Type B pancreatic cell (in vitro differentiated cells): ENCODE data around the gene ANKRD36C. TPM values are rescaled to one million over a fixed set of nuclear protein-coding genes. Genes with fewer than 3 reads are reported as not detected.
"Not testable (repeated sequence)": the region's sequence is repeated elsewhere in the genome, so short reads cannot be mapped to it uniquely, and the experiment has no call there.

Experiments used
- DNase-seq: peaks from one replicate; pipeline ENCODE4 v3.0.0; 2021; ENCODE audit warnings: mixed read lengths; ENCODE audit not compliant: unreplicated experiment; ENCODE audit errors: extremely low spot score
- H3K27ac Mint-ChIP-seq: 2 replicates; pipeline ENCODE4 v1.8.0; 2021; ENCODE audit warnings: mild to moderate bottlenecking, mixed read lengths
- H3K27me3 Mint-ChIP-seq: 2 replicates; pipeline ENCODE4 v1.8.0; 2021; ENCODE audit warnings: mixed read lengths
- H3K36me3 Mint-ChIP-seq: 2 replicates; pipeline ENCODE4 v1.8.0; 2021; ENCODE audit warnings: mixed read lengths
- H3K4me1 Mint-ChIP-seq: one replicate; pipeline ENCODE4 v1.8.0; 2021; ENCODE audit warnings: mixed read lengths; ENCODE audit not compliant: unreplicated experiment
- H3K4me3 Mint-ChIP-seq: 2 replicates; pipeline ENCODE4 v1.8.0; 2021; ENCODE audit warnings: mild to moderate bottlenecking, mixed read lengths
- H3K9me3 Mint-ChIP-seq: 2 replicates; pipeline ENCODE4 v1.8.0; 2021; ENCODE audit warnings: mixed read lengths
- CTCF ChIP-seq: fragments of 200-600 bp; sonication (generic); conservative IDR thresholded peaks from 2 replicates; pipeline ENCODE4 v1.5.0; 2021; ENCODE audit warnings: antibody characterized with exemption, mild to moderate bottlenecking
- total RNA-seq: library from RNA; stranded (reverse); gene quantifications from 2 replicates; pipeline ENCODE4 v1.2.1, GENCODE V29; 2021; ENCODE audit warnings: low replicate concordance

ANKRD36C gene
- total RNA-seq, 1 donor from 2014 or later: 47.0 TPM

GRCh38 chr2:96006248-96006647 is 14.6 kb upstream of the ANKRD36C start:
- H3K36me3 Mint-ChIP-seq, H3K4me3 Mint-ChIP-seq, H3K27ac Mint-ChIP-seq, H3K9me3 Mint-ChIP-seq, H3K4me1 Mint-ChIP-seq, DNase-seq: not testable (repeated sequence)
- H3K27me3 Mint-ChIP-seq: peaks cover 44% of the 10 kb centered on the region

- H3K36me3 Mint-ChIP-seq: not testable (repeated sequence)
- TF ChIP-seq CTCF: peak; percentile 91
- H3K27ac Mint-ChIP-seq: peak overlapping the region; percentile 83
Observed at GRCh38 chr2:95992520-95993272, 1.1 kb upstream of the ANKRD36C start.

GRCh38 chr2:95992102-95992501 is 478 bp upstream of the ANKRD36C start:
- not testable (repeated sequence) for H3K36me3 Mint-ChIP-seq, H3K27ac Mint-ChIP-seq, DNase-seq, H3K4me1 Mint-ChIP-seq, H3K9me3 Mint-ChIP-seq
- Mint-ChIP-seq H3K4me3 (peak overlapping the region; percentile 76), H3K27me3 (peaks cover 22% of the 10 kb centered on the region)

More at GRCh38 chr2:95992520-95993272, 1.1 kb upstream of the ANKRD36C start:
- H3K4me1 Mint-ChIP-seq, DNase-seq, H3K9me3 Mint-ChIP-seq: not testable (repeated sequence)
- Mint-ChIP-seq H3K4me3 (peak overlapping the region; percentile 91), H3K27me3 (peaks cover 24% of the 10 kb centered on the region)

- not testable (repeated sequence) for H3K9me3 Mint-ChIP-seq, H3K36me3 Mint-ChIP-seq, H3K27ac Mint-ChIP-seq, H3K4me1 Mint-ChIP-seq, DNase-seq
- peaks cover 16% of the 10 kb centered on the region for H3K27me3 Mint-ChIP-seq
- H3K4me3 Mint-ChIP-seq: peak overlapping the region; percentile 31
Observed at GRCh38 chr2:95990884-95991283, 740 bp downstream of the ANKRD36C start.

GRCh38 chr2:95951662-95952061 is 40.0 kb downstream of the ANKRD36C start:
- H3K36me3 Mint-ChIP-seq, H3K27ac Mint-ChIP-seq, DNase-seq, H3K27me3 Mint-ChIP-seq, H3K4me3 Mint-ChIP-seq, H3K9me3 Mint-ChIP-seq, H3K4me1 Mint-ChIP-seq: not testable (repeated sequence)

- not testable (repeated sequence) for H3K4me3 Mint-ChIP-seq, H3K4me1 Mint-ChIP-seq, H3K27me3 Mint-ChIP-seq
Observed at GRCh38 chr2:95948039-95948438, 43.6 kb downstream of the ANKRD36C start.

GRCh38 chr2:95939947-95940346 is 51.7 kb downstream of the ANKRD36C start:
- H3K36me3 Mint-ChIP-seq, H3K27ac Mint-ChIP-seq, H3K27me3 Mint-ChIP-seq, H3K4me1 Mint-ChIP-seq, H3K9me3 Mint-ChIP-seq, DNase-seq, H3K4me3 Mint-ChIP-seq: not testable (repeated sequence)

More at GRCh38 chr2:95948039-95948438, 43.6 kb downstream of the ANKRD36C start:
- not testable (repeated sequence) for H3K36me3 Mint-ChIP-seq, DNase-seq, H3K9me3 Mint-ChIP-seq, H3K27ac Mint-ChIP-seq

- not testable (repeated sequence) for H3K27ac Mint-ChIP-seq, DNase-seq, H3K27me3 Mint-ChIP-seq, H3K4me3 Mint-ChIP-seq, H3K9me3 Mint-ChIP-seq, H3K4me1 Mint-ChIP-seq
- H3K36me3 Mint-ChIP-seq: peaks cover 12% of the 10 kb centered on the region
Observed at GRCh38 chr2:95930740-95931139, 60.9 kb downstream of the ANKRD36C start.

- not testable (repeated sequence) for H3K4me3 Mint-ChIP-seq, H3K9me3 Mint-ChIP-seq, H3K4me1 Mint-ChIP-seq, H3K27ac Mint-ChIP-seq, H3K27me3 Mint-ChIP-seq, DNase-seq
- peaks cover 10% of the 10 kb centered on the region for H3K36me3 Mint-ChIP-seq
Observed at GRCh38 chr2:95917007-95917406, 74.6 kb downstream of the ANKRD36C start.

GRCh38 chr2:95915131-95915530 is 76.5 kb downstream of the ANKRD36C start:
- not testable (repeated sequence) for H3K27me3 Mint-ChIP-seq, H3K27ac Mint-ChIP-seq, DNase-seq, H3K4me3 Mint-ChIP-seq, H3K4me1 Mint-ChIP-seq, H3K36me3 Mint-ChIP-seq, H3K9me3 Mint-ChIP-seq

- peaks cover 10% of the 10 kb centered on the region for H3K36me3 Mint-ChIP-seq
- not testable (repeated sequence) for H3K27me3 Mint-ChIP-seq, H3K4me3 Mint-ChIP-seq, H3K27ac Mint-ChIP-seq, DNase-seq, H3K9me3 Mint-ChIP-seq, H3K4me1 Mint-ChIP-seq
Observed at GRCh38 chr2:95911431-95911830, 80.2 kb downstream of the ANKRD36C start.

- H3K4me3 Mint-ChIP-seq, H3K36me3 Mint-ChIP-seq, H3K27ac Mint-ChIP-seq, H3K27me3 Mint-ChIP-seq, DNase-seq, H3K4me1 Mint-ChIP-seq, H3K9me3 Mint-ChIP-seq: not testable (repeated sequence)
Observed at GRCh38 chr2:95894443-95894842, 97.2 kb downstream of the ANKRD36C start.

GRCh38 chr2:95867929-95868328 is 123.7 kb downstream of the ANKRD36C start:
- H3K4me1 Mint-ChIP-seq, H3K4me3 Mint-ChIP-seq, H3K36me3 Mint-ChIP-seq, DNase-seq, H3K27me3 Mint-ChIP-seq, H3K27ac Mint-ChIP-seq, H3K9me3 Mint-ChIP-seq: not testable (repeated sequence)
